CD14-positive monocyte (primary cell): ENCODE data around the gene OVCH1. TPM values are rescaled to one million over a fixed set of nuclear protein-coding genes. Genes with fewer than 3 reads are reported as not detected.

Experiments used
- DNase-seq, 3 donors: peaks; one replicate each; pipeline ENCODE4 v3.0.0-alpha.2; 2011 to 2022
- H2AFZ ChIP-seq: 2 replicates; pipeline ENCODE4 v1.6.0; 2012; ENCODE audit warnings: mild to moderate bottlenecking, low read depth, low read length, inconsistent platforms; ENCODE audit not compliant: insufficient read depth, poor library complexity, severe bottlenecking
- H3K27ac ChIP-seq, 2 donors: 1 replicate in 1 of 2; 2 replicates in 1 of 2; pipeline ENCODE4 v1.5.1; 2012 to 2013; ENCODE audit warnings: low read length in 2 of 2, control low read depth in 1 of 2, inconsistent platforms in 1 of 2, low read depth in 1 of 2, mild to moderate bottlenecking in 1 of 2
- H3K27me3 ChIP-seq, 2 donors: one replicate each; pipeline versions ENCODE4 v1.6.0 to v1.6.1; 2011 to 2013; ENCODE audit warnings: low read length in 2 of 2; ENCODE audit not compliant: control insufficient read depth in 2 of 2, insufficient read depth in 2 of 2
- H3K36me3 ChIP-seq, 2 donors: replicated peaks in 1 of 2; 1 replicate in 1 of 2; 2 replicates in 1 of 2; pipeline versions ENCODE4 v1.5.1 to v1.6.1; 2012 to 2013; ENCODE audit warnings: low read length in 2 of 2, control low read depth in 1 of 2, inconsistent platforms in 1 of 2, mild to moderate bottlenecking in 1 of 2; ENCODE audit not compliant: insufficient read depth in 2 of 2, control insufficient read depth in 1 of 2
- H3K4me1 ChIP-seq, 2 donors: 1 replicate in 1 of 2; 2 replicates in 1 of 2; pipeline versions ENCODE4 v1.5.1 to v1.6.1; 2012 to 2013; ENCODE audit warnings: low read length in 2 of 2, control low read depth in 1 of 2, inconsistent platforms in 1 of 2, mild to moderate bottlenecking in 1 of 2, moderate library complexity in 1 of 2; ENCODE audit not compliant: insufficient read depth in 2 of 2, control insufficient read depth in 1 of 2
- H3K4me2 ChIP-seq: replicated peaks from 2 replicates; pipeline ENCODE3; 2012; ENCODE audit warnings: low read length, moderate library complexity, mild to moderate bottlenecking; ENCODE audit not compliant: poor library complexity, severe bottlenecking; ENCODE audit errors: extremely low read depth
- H3K4me3 ChIP-seq, 3 experiments: fragments of 200-600 bp in 1 of 3; sonication (generic) in 1 of 3; replicated peaks in 1 of 3; 1 replicate in 2 of 3; 2 replicates in 1 of 3; pipeline ENCODE4 v1.5.1; 2011 to 2013; ENCODE audit warnings: low read length in 3 of 3, mild to moderate bottlenecking in 3 of 3, control low read depth in 2 of 3, low read depth in 2 of 3, inconsistent platforms in 1 of 3, moderate library complexity in 1 of 3
- H3K79me2 ChIP-seq: 2 replicates; pipeline ENCODE4 v1.6.0; 2012; ENCODE audit warnings: mild to moderate bottlenecking, control low read depth, inconsistent platforms, low read length, moderate library complexity; ENCODE audit not compliant: insufficient read depth
- H3K9ac ChIP-seq: 2 replicates; pipeline ENCODE4 v1.6.0; 2017; ENCODE audit warnings: low read length, mild to moderate bottlenecking; ENCODE audit not compliant: insufficient read depth, poor library complexity, severe bottlenecking
- H3K9me3 ChIP-seq, 2 donors: replicated peaks in 1 of 2; 1 replicate in 1 of 2; 2 replicates in 1 of 2; pipeline versions ENCODE4 v1.5.1 to v1.6.1; 2012 to 2013; ENCODE audit warnings: low read length in 2 of 2, control low read depth in 1 of 2; ENCODE audit not compliant: control insufficient read depth in 1 of 2, insufficient read depth in 1 of 2
- H4K20me1 ChIP-seq: 2 replicates; pipeline ENCODE4 v1.6.0; 2012; ENCODE audit warnings: mild to moderate bottlenecking, low read length, control low read depth, moderate library complexity; ENCODE audit not compliant: insufficient read depth
- H3K27ac Mint-ChIP-seq, 7 donors: one replicate each; pipeline ENCODE4 v1.8.0; 2020; ENCODE audit warnings: mild to moderate bottlenecking in 7 of 7, mixed read lengths in 7 of 7, moderate library complexity in 6 of 7, inconsistent platforms in 2 of 7
- H3K27me3 Mint-ChIP-seq, 3 donors: one replicate each; pipeline ENCODE4 v1.8.0; 2021 to 2022; ENCODE audit warnings: low read depth in 3 of 3, mild to moderate bottlenecking in 3 of 3, mixed read lengths in 3 of 3, moderate library complexity in 3 of 3, inconsistent platforms in 1 of 3
- H3K36me3 Mint-ChIP-seq, 2 donors: one replicate each; pipeline ENCODE4 v1.8.0; 2020; ENCODE audit warnings: mixed read lengths in 2 of 2, inconsistent platforms in 1 of 2, mild to moderate bottlenecking in 1 of 2
- H3K4me1 Mint-ChIP-seq: one replicate; pipeline ENCODE4 v1.8.0; 2020; ENCODE audit warnings: mild to moderate bottlenecking, mixed read lengths
- H3K4me3 Mint-ChIP-seq, 2 donors: one replicate each; pipeline ENCODE4 v1.8.0; 2020; ENCODE audit warnings: mild to moderate bottlenecking in 2 of 2, mixed read lengths in 2 of 2, moderate library complexity in 1 of 2
- H3K9me3 Mint-ChIP-seq, 7 donors: one replicate each; pipeline ENCODE4 v1.8.0; 2020 to 2022; ENCODE audit warnings: mixed read lengths in 7 of 7, mild to moderate bottlenecking in 6 of 7, moderate library complexity in 6 of 7, inconsistent platforms in 2 of 7
- WGBS: methylation state at CpG from one replicate; pipeline ENCODE4 v1.1.5; 2013; ENCODE audit warnings: missing lambda C conversion rate; ENCODE audit not compliant: insufficient coverage; 5-methylcytosine and 5-hydroxymethylcytosine counted together
- intact Hi-C, 2 donors: fragments of 100-400 bp; cut with micrococcal nuclease; formaldehyde crosslinking; loops; one replicate each; pipeline versions ENCODE4 v1.15.0 to v1.15.1; 2023
- polyA plus RNA-seq, 3 donors: library from polyadenylated mRNA; depleted of rRNA in 1 of 3; unstranded in 2 of 3; stranded (reverse) in 1 of 3; fragments of 300-500 nt in 2 of 3; fragments of >200 nt in 1 of 3; fragmentation: Illumina TruSeq in 2 of 3; gene quantifications; 1 replicate in 2 of 3; 2 replicates in 1 of 3; pipeline ENCODE4 v1.2.3, GENCODE V29; 2012 to 2021
- TF ChIP-seq, protein P1 (sequence below): fragments of 200-600 bp; IDR thresholded peaks from one replicate; pipeline ENCODE4 v1.8.0; 2022; ENCODE audit warnings: antibody characterized with exemption, mild to moderate bottlenecking

The OVCH1 gene
- polyA plus RNA-seq, 3 donors, result 0.03 TPM; not detected in 2

DNA sequence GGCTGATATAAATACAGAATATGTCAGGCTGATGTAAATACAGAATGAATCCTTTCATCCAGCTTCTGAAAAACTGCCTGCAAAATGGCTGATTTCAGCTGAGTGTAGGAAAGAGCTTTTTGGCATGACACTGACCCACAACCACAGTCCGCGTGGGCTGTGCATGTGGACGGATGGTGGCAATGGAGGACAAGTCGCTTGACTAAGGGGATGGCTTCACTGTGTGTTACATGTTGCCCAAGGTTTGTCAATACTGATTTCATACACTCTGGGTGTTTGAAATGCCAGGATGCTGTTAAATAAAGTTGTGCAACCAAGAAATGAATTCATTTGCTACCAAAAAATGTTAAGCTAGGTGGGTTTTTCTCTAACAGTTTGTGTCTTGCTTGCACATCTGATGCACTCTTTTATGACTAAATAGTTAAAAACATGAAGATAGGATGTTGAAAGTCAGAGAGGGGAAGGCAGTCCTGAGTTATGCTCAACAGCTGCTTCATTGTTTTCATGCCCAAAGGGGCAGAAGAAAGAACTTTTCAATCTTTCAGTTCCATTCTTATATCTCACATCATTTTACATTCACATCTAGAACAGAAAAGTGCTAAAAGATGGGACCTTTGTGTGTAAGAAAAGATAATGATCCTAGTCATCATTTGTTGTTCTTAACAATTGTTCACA, 36.5 kb upstream of the OVCH1 start:
- Mint-ChIP-seq H3K27me3 (peaks cover 0 to 8% (median 1%) of the 10 kb centered on the region in 3 donors), H3K4me1 (peaks cover 5% of the 10 kb centered on the region), H3K36me3 (no peaks in the 10 kb centered on the region), H3K9me3 (no peaks in the 10 kb centered on the region), H3K4me3 (no peak overlapping the region), H3K27ac (no peak overlapping the region)
- WGBS, result no CpG with 5 or more reads among the region's 4 CpGs
- H4K20me1 ChIP-seq, result no peaks in the 10 kb centered on the region
- H3K9ac ChIP-seq, result no peak overlapping the region
- H3K36me3 ChIP-seq, result no peaks in the 10 kb centered on the region
- DNase-seq, result no peak
- TF ChIP-seq, protein P1, sequence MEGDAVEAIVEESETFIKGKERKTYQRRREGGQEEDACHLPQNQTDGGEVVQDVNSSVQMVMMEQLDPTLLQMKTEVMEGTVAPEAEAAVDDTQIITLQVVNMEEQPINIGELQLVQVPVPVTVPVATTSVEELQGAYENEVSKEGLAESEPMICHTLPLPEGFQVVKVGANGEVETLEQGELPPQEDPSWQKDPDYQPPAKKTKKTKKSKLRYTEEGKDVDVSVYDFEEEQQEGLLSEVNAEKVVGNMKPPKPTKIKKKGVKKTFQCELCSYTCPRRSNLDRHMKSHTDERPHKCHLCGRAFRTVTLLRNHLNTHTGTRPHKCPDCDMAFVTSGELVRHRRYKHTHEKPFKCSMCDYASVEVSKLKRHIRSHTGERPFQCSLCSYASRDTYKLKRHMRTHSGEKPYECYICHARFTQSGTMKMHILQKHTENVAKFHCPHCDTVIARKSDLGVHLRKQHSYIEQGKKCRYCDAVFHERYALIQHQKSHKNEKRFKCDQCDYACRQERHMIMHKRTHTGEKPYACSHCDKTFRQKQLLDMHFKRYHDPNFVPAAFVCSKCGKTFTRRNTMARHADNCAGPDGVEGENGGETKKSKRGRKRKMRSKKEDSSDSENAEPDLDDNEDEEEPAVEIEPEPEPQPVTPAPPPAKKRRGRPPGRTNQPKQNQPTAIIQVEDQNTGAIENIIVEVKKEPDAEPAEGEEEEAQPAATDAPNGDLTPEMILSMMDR, result no peak
- H3K4me3 ChIP-seq, result no peak overlapping the region
- H2AFZ ChIP-seq, result no peak overlapping the region
- no peak overlapping the region for H3K4me2 ChIP-seq
- no peaks in the 10 kb centered on the region for H3K79me2 ChIP-seq
- H3K9me3 ChIP-seq, result no peaks in the 10 kb centered on the region
- no peaks in the 10 kb centered on the region for H3K27me3 ChIP-seq
- H3K4me1 ChIP-seq, result no peaks in the 10 kb centered on the region
- intact Hi-C loops, result no loop called here
- H3K27ac ChIP-seq, result no peak overlapping the region

DNA sequence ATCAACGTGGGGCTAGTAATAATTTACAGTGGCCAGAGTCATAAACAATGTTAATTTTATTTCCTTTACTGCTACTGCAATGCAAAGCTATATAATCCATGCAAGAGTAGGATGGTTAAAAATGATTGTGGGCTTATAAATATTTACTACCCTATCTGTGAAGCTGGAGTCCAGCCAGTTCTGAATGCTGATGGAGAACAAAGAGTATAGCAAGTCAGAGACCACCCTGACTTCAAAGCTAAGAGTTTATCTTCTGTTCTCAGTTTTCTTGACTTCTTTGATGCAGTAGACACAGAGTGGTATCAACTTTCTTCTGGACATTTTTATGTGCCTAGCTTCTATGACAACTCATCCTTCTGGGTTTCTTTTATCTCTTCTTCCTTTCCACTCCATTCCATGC, 34.0 kb upstream of the OVCH1 start:
- H3K9me3 ChIP-seq, result no peaks in the 10 kb centered on the region
- H3K4me2 ChIP-seq, result no peak overlapping the region
- WGBS, result no CpG with 5 or more reads among the region's 1 CpG
- H3K4me3 ChIP-seq, result no peak overlapping the region
- DNase-seq, result no peak
- no peak overlapping the region for H3K27ac ChIP-seq
- no peaks in the 10 kb centered on the region for H3K4me1 ChIP-seq
- H3K36me3 ChIP-seq, result no peaks in the 10 kb centered on the region
- no peak overlapping the region for H2AFZ ChIP-seq
- TF ChIP-seq, protein P1, result no peak
- Mint-ChIP-seq H3K27me3 (peaks cover 0 to 10% (median 0%) of the 10 kb centered on the region in 3 donors), H3K27ac (no peak overlapping the region), H3K4me3 (no peak overlapping the region), H3K36me3 (no peaks in the 10 kb centered on the region), H3K9me3 (no peaks in the 10 kb centered on the region), H3K4me1 (peaks cover 5% of the 10 kb centered on the region)
- H4K20me1 ChIP-seq, result no peaks in the 10 kb centered on the region
- H3K27me3 ChIP-seq, result peaks cover 0 to 2% of the 10 kb centered on the region in 2 donors
- no peaks in the 10 kb centered on the region for H3K79me2 ChIP-seq
- H3K9ac ChIP-seq, result no peak overlapping the region
- intact Hi-C loops, result no loop called here
